Measurements from ENCODE around the gene PIP4P1. TPM values are rescaled to one million over a fixed set of nuclear protein-coding genes. Genes with fewer than 3 reads are reported as not detected.
A peak's percentile ranks its signal among the peaks of the same experiment; 100 is the strongest.

PIP4P1 gene
- total RNA-seq, 2 experiments from 2014 or later, result 83.9 to 107 TPM

- peak overlapping the region; percentile 78 to 81 for H3K27ac ChIP-seq (ENCODE audit: low read depth in 1 of 2, low read length in 2 of 2)
- TF ChIP-seq CTCF (IDR thresholded peaks at IDR 0.05), result no peak
- H3K4me3 ChIP-seq (ENCODE audit: low read length), result peak overlapping the region; percentile 95
- Mint-ChIP-seq H3K4me1 (ENCODE audit: low read depth) (peaks cover 62% of the 10 kb centered on the region), H3K27me3 (no peaks in the 10 kb centered on the region), H3K4me3 (peak overlapping the region; percentile 98), H3K27ac (peak overlapping the region; percentile 92), H3K36me3 (ENCODE audit: low read depth) (peaks cover 55% of the 10 kb centered on the region), H3K9me3 (no peaks in the 10 kb centered on the region)
- POLR2A ChIA-PET, result interaction anchor here (0.7 to 4.8 kb wide), 10 partner anchors 9 to 212 kb away, joined by 3 to 43 read pairs (median 8); partner anchors contain the start of genes APEX1, OSGEP and PIP4P1
- intact Hi-C loops (cut with DNase I, micrococcal nuclease), result no loop called here
- H3K9me3 ChIP-seq (ENCODE audit: control insufficient read depth in 1 of 2, insufficient read depth in 1 of 2, low read length in 2 of 2), result no peaks in the 10 kb centered on the region
- H3K36me3 ChIP-seq (ENCODE audit: insufficient read depth, low read length), result peaks cover 35% of the 10 kb centered on the region
- ATAC-seq (ENCODE audit: poor library complexity), result no peak
- no peaks in the 10 kb centered on the region for H3K27me3 ChIP-seq (ENCODE audit: control insufficient read depth in 1 of 2, insufficient read depth in 2 of 2, low read length in 2 of 2)
- peaks cover 58% of the 10 kb centered on the region for H3K4me1 ChIP-seq (ENCODE audit: insufficient read depth, low read length)
- CTCF ChIA-PET, result interaction anchor here (1.1 to 1.6 kb wide), 2 partner anchors 55 to 57 kb away, joined by 3 to 7 read pairs; partner anchors contain the start of gene TEP1
- peak in 1 of 14 experiments; percentile 29 for DNase-seq
Observed at GRCh38 chr14:20470603-20470901, 9.3 kb upstream of the PIP4P1 start.

GRCh38 chr14:20469890-20470602, 8.8 kb upstream of the PIP4P1 start:
- H3K27ac ChIP-seq (ENCODE audit: low read depth in 1 of 2, low read length in 2 of 2), result peak overlapping the region; percentile 78 to 81
- ChIA-PET CTCF (interaction anchor here (1.0 to 1.6 kb wide), 4 partner anchors 13 to 57 kb away, joined by 3 to 7 read pairs (median 6); partner anchors contain the start of genes APEX1, OSGEP and TEP1), POLR2A (interaction anchor here (0.7 to 4.8 kb wide), 18 partner anchors 9 to 213 kb away, joined by 3 to 43 read pairs (median 6); partner anchors contain the start of genes APEX1, OSGEP, PARP2 and PIP4P1)
- peak overlapping the region; percentile 95 for H3K4me3 ChIP-seq (ENCODE audit: low read length)
- DNase-seq (peak in 12 of 14 experiments; percentile 15 to 82 (median 42)), ATAC-seq (ENCODE audit: poor library complexity) (peak; percentile 54)
- peaks cover 53% of the 10 kb centered on the region for H3K4me1 ChIP-seq (ENCODE audit: insufficient read depth, low read length)
- Mint-ChIP-seq H3K9me3 (no peaks in the 10 kb centered on the region), H3K4me1 (ENCODE audit: low read depth) (peaks cover 57% of the 10 kb centered on the region), H3K27ac (peak overlapping the region; percentile 92), H3K27me3 (no peaks in the 10 kb centered on the region), H3K36me3 (ENCODE audit: low read depth) (peaks cover 50% of the 10 kb centered on the region), H3K4me3 (peak overlapping the region; percentile 98)
- H3K9me3 ChIP-seq (ENCODE audit: control insufficient read depth in 1 of 2, insufficient read depth in 1 of 2, low read length in 2 of 2), result no peaks in the 10 kb centered on the region
- intact Hi-C loops (cut with DNase I, micrococcal nuclease), result loop anchor here (1.0 to 10.0 kb wide), 7 partner anchors 7 to 615 kb away; partner anchors contain the start of genes APEX1 (in 2 of the 2), OSGEP (in 1 of the 2) and PARP2 (in 1 of the 2)
- no peaks in the 10 kb centered on the region for H3K27me3 ChIP-seq (ENCODE audit: control insufficient read depth in 1 of 2, insufficient read depth in 2 of 2, low read length in 2 of 2)
- no peak for TF ChIP-seq CTCF (IDR thresholded peaks at IDR 0.05)
- H3K36me3 ChIP-seq (ENCODE audit: insufficient read depth, low read length), result peaks cover 30% of the 10 kb centered on the region

GRCh38 chr14:20469242-20469889, 8.1 kb upstream of the PIP4P1 start, which contains the start of gene PNP:
Gene PNP (plus strand): TSS chr14:20469406. CDS start chr14:20469525, 119 bp downstream.
- H3K4me1 Mint-ChIP-seq (ENCODE audit: low read depth), result peaks cover 50% of the 10 kb centered on the region
- peaks cover 23% of the 10 kb centered on the region for H3K36me3 ChIP-seq (ENCODE audit: insufficient read depth, low read length)
- TF ChIP-seq CTCF (IDR thresholded peaks at IDR 0.05), result no peak
- H3K36me3 Mint-ChIP-seq (ENCODE audit: low read depth), result peaks cover 43% of the 10 kb centered on the region
- H3K27me3 ChIP-seq (ENCODE audit: control insufficient read depth in 1 of 2, insufficient read depth in 2 of 2, low read length in 2 of 2), result no peaks in the 10 kb centered on the region
- H3K4me1 ChIP-seq (ENCODE audit: insufficient read depth, low read length), result peaks cover 46% of the 10 kb centered on the region
- peak within 1 kb of the TSS; percentile 98 for H3K4me3 Mint-ChIP-seq
- ATAC-seq (ENCODE audit: poor library complexity) (peak; percentile 88), DNase-seq (peak; percentile 77 to 96 (median 85))
- peak within 1 kb of the TSS; percentile 95 for H3K4me3 ChIP-seq (ENCODE audit: low read length)
- CTCF ChIA-PET, result interaction anchor here (1.0 to 1.6 kb wide), 4 partner anchors 13 to 56 kb away, joined by 3 to 7 read pairs (median 6); partner anchors contain the start of genes APEX1, OSGEP and TEP1
- H3K27me3 Mint-ChIP-seq, result no peaks in the 10 kb centered on the region
- no peaks in the 10 kb centered on the region for H3K9me3 ChIP-seq (ENCODE audit: control insufficient read depth in 1 of 2, insufficient read depth in 1 of 2, low read length in 2 of 2)
- H3K9me3 Mint-ChIP-seq, result no peaks in the 10 kb centered on the region
- H3K27ac Mint-ChIP-seq, result peak within 1 kb of the TSS; percentile 92
- intact Hi-C loops (cut with DNase I, micrococcal nuclease), result loop anchor here (1.0 to 10.0 kb wide), 7 partner anchors 8 to 615 kb away; partner anchors contain the start of genes APEX1 (in 2 of the 2), OSGEP (in 1 of the 2) and PARP2 (in 1 of the 2)
- POLR2A ChIA-PET, result interaction anchor here (0.8 to 4.8 kb wide), 17 partner anchors 8 to 213 kb away, joined by 3 to 43 read pairs (median 6); partner anchors contain the start of genes APEX1, OSGEP, PARP2 and PIP4P1
- H3K27ac ChIP-seq (ENCODE audit: low read depth in 1 of 2, low read length in 2 of 2), result peak within 1 kb of the TSS; percentile 78 to 81

Data from CD4-positive, alpha-beta T cell (primary cell).